ENCODE data around the gene PSMA4. TPM values are rescaled to one million over a fixed set of nuclear protein-coding genes. Genes with fewer than 3 reads are reported as not detected.
A peak's percentile ranks its signal among the peaks of the same experiment; 100 is the strongest.

The PSMA4 gene
- polyA plus RNA-seq, 1 of the 3 experiments (the other 2 are of a cell fraction), result 212 TPM

DNA sequence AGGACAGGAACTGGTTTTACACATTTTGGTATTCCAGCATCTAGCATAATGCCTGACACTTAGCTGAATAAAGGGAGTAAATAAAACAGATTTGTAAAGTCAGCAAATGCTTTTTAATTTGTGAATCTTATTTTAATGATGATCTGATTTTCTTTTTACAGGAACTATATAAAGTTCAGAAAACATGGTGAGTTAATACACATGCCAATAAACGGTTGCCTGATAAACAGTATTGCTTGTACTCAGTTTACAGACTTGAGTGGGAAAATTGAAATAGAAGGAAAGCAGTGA lies 1.4 kb downstream of the PSMA4 start:
- 28% methylated on average over 1 of the region's 1 CpG for WGBS (ENCODE audit: low lambda C conversion rate)

DNA sequence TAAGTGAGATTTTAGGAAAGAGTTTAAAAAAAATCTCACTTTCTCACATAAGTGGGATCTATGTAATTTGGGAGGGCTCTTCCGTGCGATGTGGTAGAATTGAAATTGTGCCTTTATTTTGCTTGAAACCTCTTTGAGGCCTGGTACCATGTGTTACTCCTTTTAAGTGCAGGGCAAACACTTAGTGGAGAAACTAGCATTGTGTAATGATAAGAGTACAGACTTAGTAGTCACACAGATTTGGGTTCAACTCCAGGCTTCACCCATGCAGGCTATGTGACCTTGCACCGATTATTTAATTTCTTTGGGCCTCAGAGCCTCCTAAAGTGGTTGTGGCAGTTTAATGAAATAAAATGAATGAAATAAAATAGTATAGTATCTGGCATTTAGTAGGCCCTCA lies 2.4 kb downstream of the PSMA4 start:
- H3K4me2 ChIP-seq, result 0 out of 2 replicates have a peak overlapping the region, but pooled peaks have one; percentile 83
- peaks cover 42 to 56% of the 10 kb centered on the region in 2 experiments for H3K36me3 ChIP-seq (replicated peaks in 1 of 2; ENCODE audit: control insufficient read depth in 1 of 2, insufficient read depth in 2 of 2, low read length in 1 of 2)
- no peak for DNase-seq
- peak overlapping the region in 1 of 2 experiments; percentile 3; a peak in 1 of 4 replicates for H3K27ac ChIP-seq (ENCODE audit: low read depth in 2 of 2, low read length in 1 of 2)
- ChIA-PET POLR2A (interaction anchor here (0.6 kb wide), 1 partner anchor 65 kb away, joined by 3 read pairs; no protein-coding TSS in a partner anchor), CTCF (interaction anchor here (1.2 kb wide), 1 partner anchor 26 kb away, joined by 3 read pairs; no protein-coding TSS in a partner anchor)
- no peaks in the 10 kb centered on the region for H3K27me3 ChIP-seq (ENCODE audit: insufficient read depth)
- H3F3A ChIP-seq (replicated peaks; ENCODE audit: insufficient read depth), result peaks cover 3% of the 10 kb centered on the region
- TF ChIP-seq CHD2 (IDR thresholded peaks at IDR 0.05; ENCODE audit: low read length, partially characterized antibody), result no peak
- TF ChIP-seq MEF2A (IDR thresholded peaks at IDR 0.05; ENCODE audit: borderline replicate concordance, low read depth), result no peak
- TF ChIP-seq, protein P1, sequence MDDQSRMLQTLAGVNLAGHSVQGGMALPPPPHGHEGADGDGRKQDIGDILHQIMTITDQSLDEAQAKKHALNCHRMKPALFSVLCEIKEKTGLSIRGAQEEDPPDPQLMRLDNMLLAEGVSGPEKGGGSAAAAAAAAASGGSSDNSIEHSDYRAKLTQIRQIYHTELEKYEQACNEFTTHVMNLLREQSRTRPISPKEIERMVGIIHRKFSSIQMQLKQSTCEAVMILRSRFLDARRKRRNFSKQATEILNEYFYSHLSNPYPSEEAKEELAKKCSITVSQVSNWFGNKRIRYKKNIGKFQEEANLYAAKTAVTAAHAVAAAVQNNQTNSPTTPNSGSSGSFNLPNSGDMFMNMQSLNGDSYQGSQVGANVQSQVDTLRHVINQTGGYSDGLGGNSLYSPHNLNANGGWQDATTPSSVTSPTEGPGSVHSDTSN (IDR thresholded peaks at IDR 0.05), result no peak
- no peak for TF ChIP-seq RXRA (IDR thresholded peaks at IDR 0.05; ENCODE audit: borderline replicate concordance, low read depth)
- TF ChIP-seq, protein P2, sequence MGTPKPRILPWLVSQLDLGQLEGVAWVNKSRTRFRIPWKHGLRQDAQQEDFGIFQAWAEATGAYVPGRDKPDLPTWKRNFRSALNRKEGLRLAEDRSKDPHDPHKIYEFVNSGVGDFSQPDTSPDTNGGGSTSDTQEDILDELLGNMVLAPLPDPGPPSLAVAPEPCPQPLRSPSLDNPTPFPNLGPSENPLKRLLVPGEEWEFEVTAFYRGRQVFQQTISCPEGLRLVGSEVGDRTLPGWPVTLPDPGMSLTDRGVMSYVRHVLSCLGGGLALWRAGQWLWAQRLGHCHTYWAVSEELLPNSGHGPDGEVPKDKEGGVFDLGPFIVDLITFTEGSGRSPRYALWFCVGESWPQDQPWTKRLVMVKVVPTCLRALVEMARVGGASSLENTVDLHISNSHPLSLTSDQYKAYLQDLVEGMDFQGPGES (IDR thresholded peaks at IDR 0.05; ENCODE audit: low read depth, low read length), result no peak
- TF ChIP-seq, protein P3, sequence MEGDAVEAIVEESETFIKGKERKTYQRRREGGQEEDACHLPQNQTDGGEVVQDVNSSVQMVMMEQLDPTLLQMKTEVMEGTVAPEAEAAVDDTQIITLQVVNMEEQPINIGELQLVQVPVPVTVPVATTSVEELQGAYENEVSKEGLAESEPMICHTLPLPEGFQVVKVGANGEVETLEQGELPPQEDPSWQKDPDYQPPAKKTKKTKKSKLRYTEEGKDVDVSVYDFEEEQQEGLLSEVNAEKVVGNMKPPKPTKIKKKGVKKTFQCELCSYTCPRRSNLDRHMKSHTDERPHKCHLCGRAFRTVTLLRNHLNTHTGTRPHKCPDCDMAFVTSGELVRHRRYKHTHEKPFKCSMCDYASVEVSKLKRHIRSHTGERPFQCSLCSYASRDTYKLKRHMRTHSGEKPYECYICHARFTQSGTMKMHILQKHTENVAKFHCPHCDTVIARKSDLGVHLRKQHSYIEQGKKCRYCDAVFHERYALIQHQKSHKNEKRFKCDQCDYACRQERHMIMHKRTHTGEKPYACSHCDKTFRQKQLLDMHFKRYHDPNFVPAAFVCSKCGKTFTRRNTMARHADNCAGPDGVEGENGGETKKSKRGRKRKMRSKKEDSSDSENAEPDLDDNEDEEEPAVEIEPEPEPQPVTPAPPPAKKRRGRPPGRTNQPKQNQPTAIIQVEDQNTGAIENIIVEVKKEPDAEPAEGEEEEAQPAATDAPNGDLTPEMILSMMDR (IDR thresholded peaks at IDR 0.05), result no peak
- TF ChIP-seq, protein P4, sequence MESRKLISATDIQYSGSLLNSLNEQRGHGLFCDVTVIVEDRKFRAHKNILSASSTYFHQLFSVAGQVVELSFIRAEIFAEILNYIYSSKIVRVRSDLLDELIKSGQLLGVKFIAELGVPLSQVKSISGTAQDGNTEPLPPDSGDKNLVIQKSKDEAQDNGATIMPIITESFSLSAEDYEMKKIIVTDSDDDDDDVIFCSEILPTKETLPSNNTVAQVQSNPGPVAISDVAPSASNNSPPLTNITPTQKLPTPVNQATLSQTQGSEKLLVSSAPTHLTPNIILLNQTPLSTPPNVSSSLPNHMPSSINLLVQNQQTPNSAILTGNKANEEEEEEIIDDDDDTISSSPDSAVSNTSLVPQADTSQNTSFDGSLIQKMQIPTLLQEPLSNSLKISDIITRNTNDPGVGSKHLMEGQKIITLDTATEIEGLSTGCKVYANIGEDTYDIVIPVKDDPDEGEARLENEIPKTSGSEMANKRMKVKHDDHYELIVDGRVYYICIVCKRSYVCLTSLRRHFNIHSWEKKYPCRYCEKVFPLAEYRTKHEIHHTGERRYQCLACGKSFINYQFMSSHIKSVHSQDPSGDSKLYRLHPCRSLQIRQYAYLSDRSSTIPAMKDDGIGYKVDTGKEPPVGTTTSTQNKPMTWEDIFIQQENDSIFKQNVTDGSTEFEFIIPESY (IDR thresholded peaks at IDR 0.05; ENCODE audit: borderline replicate concordance, low read depth), result no peak
- TF ChIP-seq FOXM1 (IDR thresholded peaks at IDR 0.05; ENCODE audit: low read depth), result no peak
- TF ChIP-seq ELF1 (IDR thresholded peaks at IDR 0.05), result no peak
- TF ChIP-seq FOXJ3 (CRISPR knock-in tag; IDR thresholded peaks at IDR 0.05), result no peak
- TF ChIP-seq GATA2 (CRISPR knock-in tag; IDR thresholded peaks at IDR 0.05), result no peak
- no peak for TF ChIP-seq TEAD4 (IDR thresholded peaks at IDR 0.05; ENCODE audit: borderline replicate concordance, insufficient read depth)
- TF ChIP-seq TCF12 (IDR thresholded peaks at IDR 0.05), result no peak
- no peak for TF ChIP-seq EZH2phosphoT487 (IDR thresholded peaks at IDR 0.05; ENCODE audit: borderline replicate concordance, low read depth)
- TF ChIP-seq POLR2AphosphoS5 (IDR thresholded peaks at IDR 0.05; ENCODE audit: low read depth, low read length), result no peak
- TF ChIP-seq RFX5 (IDR thresholded peaks at IDR 0.05; ENCODE audit: low read length), result no peak
- H3K4me1 ChIP-seq (ENCODE audit: control insufficient read depth in 1 of 2, insufficient read depth in 2 of 2, low read depth in 1 of 2, low read length in 1 of 2), result peaks cover 4 to 5% of the 10 kb centered on the region in 2 experiments; a peak in 2 of 4 replicates
- no peaks in the 10 kb centered on the region for H3K9me3 ChIP-seq
- WGBS (ENCODE audit: low lambda C conversion rate), result 94% methylated on average over 3 of the region's 3 CpGs
- H4K20me1 ChIP-seq (ENCODE audit: insufficient read depth), result no peaks in the 10 kb centered on the region
- no peaks in the 10 kb centered on the region for H3K9me2 ChIP-seq
- peaks cover 37% of the 10 kb centered on the region for H3K79me2 ChIP-seq (ENCODE audit: insufficient read depth)
- H3K9ac ChIP-seq, result no peak overlapping the region
- H2AFZ ChIP-seq (ENCODE audit: low read depth), result no peak overlapping the region
- H3K4me3 ChIP-seq (ENCODE audit: low read depth in 2 of 2, low read length in 1 of 2), result no peak overlapping the region

More for the DNA sequence above, 1.4 kb downstream of the PSMA4 start:
- H3K27ac ChIP-seq (ENCODE audit: low read depth in 2 of 2, low read length in 1 of 2), result peak overlapping the region; percentile 92 to 97; a peak in 2 of 4 replicates
- no peak overlapping the region for H2AFZ ChIP-seq (ENCODE audit: low read depth)
- TF ChIP-seq FOXJ3 (CRISPR knock-in tag; IDR thresholded peaks at IDR 0.05) (no peak), FOXM1 (IDR thresholded peaks at IDR 0.05; ENCODE audit: low read depth) (no peak), SIN3A (IDR thresholded peaks at IDR 0.05; ENCODE audit: borderline replicate concordance, low read depth, low read length) (no peak)
- DNase-seq, result no peak
- H3K79me2 ChIP-seq (ENCODE audit: insufficient read depth), result peaks cover 37% of the 10 kb centered on the region
- H3K36me3 ChIP-seq (replicated peaks in 1 of 2; ENCODE audit: control insufficient read depth in 1 of 2, insufficient read depth in 2 of 2, low read length in 1 of 2), result peaks cover 36 to 48% of the 10 kb centered on the region in 2 experiments
- H3K27me3 ChIP-seq (ENCODE audit: insufficient read depth), result no peaks in the 10 kb centered on the region
- H3K4me3 ChIP-seq (ENCODE audit: low read depth in 2 of 2, low read length in 1 of 2), result peak overlapping the region; percentile 81 to 83
- peak overlapping the region; percentile 86 for H3K9ac ChIP-seq
- peak overlapping the region; percentile 83 for H3K4me2 ChIP-seq
- H4K20me1 ChIP-seq (ENCODE audit: insufficient read depth), result no peaks in the 10 kb centered on the region
- no peaks in the 10 kb centered on the region for H3K9me2 ChIP-seq
- POLR2A ChIA-PET, result no interaction called here
- H3K4me1 ChIP-seq (ENCODE audit: control insufficient read depth in 1 of 2, insufficient read depth in 2 of 2, low read depth in 1 of 2, low read length in 1 of 2), result peaks cover 4 to 5% of the 10 kb centered on the region in 2 experiments; a peak in 2 of 4 replicates
- CTCF ChIA-PET, result interaction anchor here (1.1 to 2.2 kb wide), 4 partner anchors 14 to 77 kb away, joined by 3 to 6 read pairs (median 4); no protein-coding TSS in a partner anchor
- H3F3A ChIP-seq (replicated peaks; ENCODE audit: insufficient read depth), result no peaks in the 10 kb centered on the region
- H3K9me3 ChIP-seq, result no peaks in the 10 kb centered on the region

Measured in SK-N-SH (cell line).